HepG2 (cell line): ENCODE measurements around the gene ADCY9. TPM values are rescaled to one million over a fixed set of nuclear protein-coding genes. Genes with fewer than 3 reads are reported as not detected.
"Not testable (repeated sequence)": the region's sequence is repeated elsewhere in the genome, so short reads cannot be mapped to it uniquely, and the experiment has no call there.

Source experiments
- ATAC-seq: fragments of 200-7000 bp; cut with Tn5 transposase; 3 replicates; pipeline ENCODE4 v1.9.1; 2020; ENCODE audit warnings: mild to moderate bottlenecking, moderate library complexity
- BruUV-seq: library from RNA; stranded (reverse); fragments of 400-500 nt; replicated peaks from 2 replicates; lab custom pipeline; 2021; lab: Mats Ljungman, UMichigan
- CTCF ChIA-PET: fragments of 300-600 bp; formaldehyde crosslinking; extraction: SDS; loops from one replicate; lab custom pipeline; 2021; ENCODE audit warnings: low total read pairs, inconsistent platforms, low intra/inter-chr PET ratio; lab: Yijun Ruan, JAX
- POLR2A ChIA-PET: fragments of 350-600 bp; sonication (Branson Sonifier 250); formaldehyde crosslinking; loops from one replicate; lab custom pipeline; 2020; ENCODE audit warnings: antibody characterized with exemption, inconsistent platforms; lab: Yijun Ruan, JAX
- DNase-seq: peaks from one replicate; pipeline ENCODE4 v3.0.0-alpha.2; 2015; ENCODE audit warnings: low spot score
- FAIRE-seq: peaks from 3 replicates; lab custom pipeline; 2011; peaks lifted over from hg19 to GRCh38; lab: Jason Lieb, UNC
- H2AFZ ChIP-seq: one replicate; pipeline ENCODE4 v1.6.1; 2011; ENCODE audit warnings: low read length, inconsistent platforms
- H3K27ac ChIP-seq: fragments of 300-600 bp; 3 replicates; pipeline ENCODE4 v1.8.0; 2011; ENCODE audit warnings: mixed run types, mild to moderate bottlenecking, mixed read lengths, low read length, inconsistent platforms; ENCODE audit not compliant: insufficient read depth; ENCODE audit errors: extremely low read length
- H3K27me3 ChIP-seq, 2 experiments: fragments of 200-600 bp in 1 of 2; 2 replicates in 1 of 2; 3 replicates in 1 of 2; pipeline versions ENCODE4 v1.6.0 to v1.8.0; 2011; ENCODE audit warnings: low read length in 2 of 2, mild to moderate bottlenecking in 2 of 2, moderate library complexity in 2 of 2, inconsistent platforms in 1 of 2; ENCODE audit not compliant: insufficient read depth in 2 of 2, control insufficient read depth in 1 of 2
- H3K36me3 ChIP-seq, 2 experiments: fragments of 200-600 bp in 1 of 2; replicated peaks in 1 of 2; 2 replicates in 1 of 2; 3 replicates in 1 of 2; pipeline versions ENCODE4 v1.5.1 to v1.8.0; 2011; ENCODE audit warnings: low read length in 2 of 2, inconsistent platforms in 1 of 2; ENCODE audit not compliant: insufficient read depth in 2 of 2, control insufficient read depth in 1 of 2
- H3K4me1 ChIP-seq: 2 replicates; pipeline ENCODE4 v1.5.1; 2012; ENCODE audit warnings: low read length, inconsistent platforms; ENCODE audit not compliant: insufficient read depth
- H3K4me2 ChIP-seq: 2 replicates; pipeline ENCODE4 v1.6.0; 2011; ENCODE audit warnings: low read depth, low read length, inconsistent platforms
- H3K4me3 ChIP-seq, 3 experiments: fragments of 200-600 bp in 1 of 3; sonication (generic), shearing (Covaris generic) in 1 of 3; replicated peaks in 1 of 3; 2 replicates each; pipeline ENCODE4 v1.5.1; 2011 to 2016; ENCODE audit warnings: low read length in 3 of 3, inconsistent platforms in 2 of 3, low read depth in 2 of 3, mild to moderate bottlenecking in 2 of 3, control low read depth in 1 of 3, mixed read lengths in 1 of 3; ENCODE audit not compliant: insufficient read depth in 1 of 3
- H3K79me2 ChIP-seq: one replicate; pipeline ENCODE4 v1.6.1; 2011; ENCODE audit warnings: low read length, inconsistent platforms; ENCODE audit not compliant: insufficient read depth
- H3K9ac ChIP-seq: 2 replicates; pipeline ENCODE4 v1.6.0; 2011; ENCODE audit warnings: mild to moderate bottlenecking, low read depth, low read length, inconsistent platforms; ENCODE audit not compliant: insufficient read depth
- H3K9me3 ChIP-seq: 2 replicates; pipeline ENCODE4 v1.5.1; 2012; ENCODE audit warnings: mild to moderate bottlenecking, low read length
- H4K20me1 ChIP-seq: 2 replicates; pipeline ENCODE4 v1.6.0; 2011; ENCODE audit warnings: inconsistent platforms, mild to moderate bottlenecking, low read length, moderate library complexity; ENCODE audit not compliant: insufficient read depth
- ELF3 ChIP-seq: IDR thresholded peaks from 2 replicates; pipeline ENCODE4 v1.6.1; 2016; ENCODE audit warnings: missing genetic modification reagents, missing compliant biosample characterization
- GATAD1 ChIP-seq: IDR thresholded peaks from 2 replicates; pipeline ENCODE4 v1.6.1; 2016; ENCODE audit warnings: missing genetic modification reagents, missing compliant biosample characterization
- GTF3A ChIP-seq: sonication (generic); formaldehyde crosslinking; conservative IDR thresholded peaks from 2 replicates; pipeline ENCODE4 v1.4.0; 2020; ENCODE audit warnings: mild to moderate bottlenecking, missing genetic modification reagents
- HNRNPLL ChIP-seq: fragments of 200-400 bp; formaldehyde crosslinking; IDR thresholded peaks from 2 replicates; pipeline ENCODE4 v1.6.1; 2017; ENCODE audit warnings: mild to moderate bottlenecking, low read depth, low read length; ENCODE audit not compliant: poor library complexity, severe bottlenecking
- MBNL3 ChIP-seq: fragments of 250-450 bp; sonication (Bioruptor Pico); conservative IDR thresholded peaks from 2 replicates; pipeline ENCODE4 v1.8.0; 2022; ENCODE audit warnings: mild to moderate bottlenecking, inconsistent platforms
- ZMYM2 ChIP-seq: sonication (generic); formaldehyde crosslinking; IDR thresholded peaks from 2 replicates; pipeline ENCODE4 v1.8.0; 2022; ENCODE audit warnings: mild to moderate bottlenecking, missing genetic modification reagents
- ZNF251 ChIP-seq: sonication (generic); formaldehyde crosslinking; IDR thresholded peaks from 2 replicates; pipeline ENCODE4 v1.9.0; 2021; ENCODE audit warnings: mild to moderate bottlenecking, missing genetic modification reagents
- ZNF660 ChIP-seq: sonication (generic); formaldehyde crosslinking; IDR thresholded peaks from 2 replicates; pipeline ENCODE4 v1.5.1; 2020; ENCODE audit warnings: mild to moderate bottlenecking, low read depth, missing genetic modification reagents, borderline replicate concordance
- ZNF713 ChIP-seq: sonication (generic); formaldehyde crosslinking; IDR thresholded peaks from 2 replicates; pipeline ENCODE4 v1.4.0; 2020; ENCODE audit warnings: mild to moderate bottlenecking, missing genetic modification reagents
- ZNF839 ChIP-seq: sonication (generic); formaldehyde crosslinking; IDR thresholded peaks from 2 replicates; pipeline ENCODE4 v1.4.0; 2020; ENCODE audit warnings: missing genetic modification reagents, mild to moderate bottlenecking, borderline replicate concordance
- WGBS: methylation state at CpG from one replicate; pipeline ENCODE4 v1.1.6; 2017; ENCODE audit warnings: low lambda C conversion rate; 5-methylcytosine and 5-hydroxymethylcytosine counted together
- in situ Hi-C: cut with HindIII; loops from 2 replicates; pipeline ENCODE4 v1.10.0; 2017; ENCODE audit warnings: low pct_unique_long_range_greater_than_20kb; ENCODE audit not compliant: extremely low pct_ligation_motif_present
- intact Hi-C: fragments of 100-400 bp; cut with micrococcal nuclease; formaldehyde crosslinking; loops from one replicate; pipeline ENCODE4 v1.10.0; 2022; ENCODE audit not compliant: unreplicated experiment
- polyA plus RNA-seq, 8 experiments: library from polyadenylated mRNA; depleted of rRNA in 3 of 8; stranded (reverse) in 7 of 8; unstranded in 1 of 8; fragments of >200 nt; fragmentation: Illumina TruSeq in 4 of 8; extraction: Trizol in 4 of 8; gene quantifications; 2 replicates each; pipeline versions ENCODE4 v1.2.1 to v1.2.3, GENCODE V29; 2011 to 2016; ENCODE audit warnings: low read depth in 4 of 8, missing spikeins in 1 of 8, mixed read lengths in 1 of 8; ENCODE audit not compliant: insufficient read depth in 1 of 8
- total RNA-seq, 5 experiments: library from RNA; depleted of rRNA; stranded (reverse); fragments of >200 nt; fragmentation: Illumina TruSeq; extraction: Trizol; gene quantifications; 2 replicates each; pipeline ENCODE4 v1.2.3, GENCODE V29; 2016; ENCODE audit warnings: low read depth in 1 of 5
- TF ChIP-seq, protein P1 (sequence below): sonication (generic); formaldehyde crosslinking; IDR thresholded peaks from 2 replicates; pipeline ENCODE4 v1.5.0; 2020; ENCODE audit warnings: mild to moderate bottlenecking, low read depth, missing genetic modification reagents, borderline replicate concordance
- TF ChIP-seq, protein P2 (sequence below): sonication (generic); formaldehyde crosslinking; IDR thresholded peaks from 2 replicates; pipeline ENCODE4 v1.4.0; 2020; ENCODE audit warnings: missing genetic modification reagents; ENCODE audit errors: not compliant biosample characterization

Gene ADCY9
- total and polyA plus RNA-seq, 2 of the 13 experiments (the other 11 are each of a cell fraction or from before 2014, with no cell fraction given): 11.2 to 13.9 TPM

DNA sequence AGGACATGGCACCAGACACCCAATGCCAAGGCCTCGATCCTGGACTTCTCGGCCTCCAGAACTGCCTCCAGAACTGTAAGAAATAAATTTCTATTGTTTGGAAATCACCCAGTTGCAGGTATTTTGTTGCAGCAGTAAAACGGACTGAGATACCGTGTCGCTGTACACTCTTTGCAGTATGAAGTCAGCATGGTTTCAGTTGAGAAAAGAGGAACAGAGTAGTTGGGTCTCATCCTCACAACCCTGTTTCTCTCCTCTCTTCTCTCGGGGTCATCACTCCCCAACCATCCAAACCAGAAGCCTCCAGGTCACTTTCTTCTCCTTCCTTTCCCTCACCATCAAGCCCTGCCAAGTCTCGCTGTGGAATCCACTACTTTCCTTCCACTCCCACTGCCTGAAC is 77.8 kb downstream of the ADCY9 start (continued):
- TF ChIP-seq ZNF660 (CRISPR knock-in tag): no peak
- no peak for TF ChIP-seq ZNF251 (CRISPR knock-in tag)
- no peak for TF ChIP-seq GATAD1 (CRISPR knock-in tag)

DNA sequence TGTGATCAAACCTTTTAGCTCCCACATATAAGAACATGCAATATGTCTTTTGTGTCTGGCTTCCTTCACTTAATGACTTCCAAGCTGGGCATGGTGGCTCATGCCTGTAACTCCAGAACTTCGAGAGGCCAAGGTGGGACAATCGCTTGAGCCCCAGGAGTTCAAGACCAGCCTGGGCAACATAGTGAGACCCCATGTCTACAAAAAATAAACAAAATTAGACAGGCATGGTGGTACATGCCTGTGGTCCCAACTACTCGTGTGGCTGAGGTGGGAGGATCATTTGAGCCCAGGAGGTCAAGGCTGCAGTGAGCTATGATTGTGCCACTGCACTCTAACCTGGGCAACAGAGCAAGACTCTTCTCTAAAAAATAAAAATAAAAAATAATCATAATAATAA is 79.3 kb downstream of the ADCY9 start:
- FAIRE-seq, H3K27me3 ChIP-seq, H3K4me1 ChIP-seq, H4K20me1 ChIP-seq, H3K79me2 ChIP-seq, intact Hi-C loops, H3K4me3 ChIP-seq, H3K9ac ChIP-seq, H3K27ac ChIP-seq, DNase-seq, CTCF ChIA-PET, H3K9me3 ChIP-seq, BruUV-seq, H2AFZ ChIP-seq, in situ Hi-C loops, H3K36me3 ChIP-seq, H3K4me2 ChIP-seq, ATAC-seq, POLR2A ChIA-PET: not testable (repeated sequence)
- WGBS: 88% methylated on average over 3 of the region's 3 CpGs

DNA sequence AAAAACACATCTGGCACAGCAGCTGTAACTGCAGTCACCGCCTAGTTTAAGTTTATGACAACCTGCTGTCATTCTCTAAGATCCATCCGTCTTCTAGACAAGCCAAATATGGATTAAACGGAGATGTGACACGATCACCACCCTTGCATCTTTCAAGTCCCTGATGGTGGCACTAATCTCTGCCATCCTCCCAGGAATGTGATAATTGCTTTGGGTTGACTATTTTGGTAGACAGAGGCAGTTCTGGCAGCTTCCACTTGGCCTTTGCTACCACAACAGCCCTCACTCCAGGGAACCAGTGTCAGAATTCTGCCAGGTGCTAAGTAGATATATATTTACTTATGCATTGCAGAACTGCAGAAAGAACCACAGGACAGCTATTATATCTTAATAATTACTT is 81.3 kb downstream of the ADCY9 start:
- ATAC-seq (no peak), FAIRE-seq (no peak), DNase-seq (no peak)
- 97% methylated on average over 4 of the region's 4 CpGs for WGBS
- TF ChIP-seq, protein P1, sequence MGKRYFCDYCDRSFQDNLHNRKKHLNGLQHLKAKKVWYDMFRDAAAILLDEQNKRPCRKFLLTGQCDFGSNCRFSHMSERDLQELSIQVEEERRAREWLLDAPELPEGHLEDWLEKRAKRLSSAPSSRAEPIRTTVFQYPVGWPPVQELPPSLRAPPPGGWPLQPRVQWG: no peak
- TF ChIP-seq HNRNPLL: no peak
- TF ChIP-seq GTF3A (CRISPR knock-in tag): no peak
- no peak for TF ChIP-seq MBNL3 (CRISPR knock-in tag)
- TF ChIP-seq ZMYM2 (CRISPR knock-in tag): no peak
- TF ChIP-seq, protein P2, sequence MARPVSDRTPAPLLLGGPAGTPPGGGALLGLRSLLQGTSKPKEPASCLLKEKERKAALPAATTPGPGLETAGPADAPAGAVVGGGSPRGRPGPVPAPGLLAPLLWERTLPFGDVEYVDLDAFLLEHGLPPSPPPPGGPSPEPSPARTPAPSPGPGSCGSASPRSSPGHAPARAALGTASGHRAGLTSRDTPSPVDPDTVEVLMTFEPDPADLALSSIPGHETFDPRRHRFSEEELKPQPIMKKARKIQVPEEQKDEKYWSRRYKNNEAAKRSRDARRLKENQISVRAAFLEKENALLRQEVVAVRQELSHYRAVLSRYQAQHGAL (CRISPR knock-in tag): no peak
- TF ChIP-seq ZNF839: no peak
- no peak for TF ChIP-seq ZNF713 (CRISPR knock-in tag)
- TF ChIP-seq ELF3: no peak
- in situ Hi-C loops (no loop called here), intact Hi-C loops (no loop called here)
- ChIA-PET POLR2A (no interaction called here), CTCF (no interaction called here)
- Histone ChIP-seq H2AFZ (no peak overlapping the region), H3K9me3 (no peaks in the 10 kb centered on the region), H3K36me3 (no peaks in the 10 kb centered on the region; a peak in 2 of 5 replicates), H3K79me2 (no peaks in the 10 kb centered on the region), H3K4me3 (no peak overlapping the region), H4K20me1 (no peaks in the 10 kb centered on the region), H3K4me2 (no peak overlapping the region), H3K9ac (no peak overlapping the region), H3K27ac (no peak overlapping the region), H3K27me3 (no peaks in the 10 kb centered on the region), H3K4me1 (no peaks in the 10 kb centered on the region)
- BruUV-seq: no TSS peak
